ENCODE measurements around the gene INAFM2. TPM values are rescaled to one million over a fixed set of nuclear protein-coding genes. Genes with fewer than 3 reads are reported as not detected.

The INAFM2 gene
- total RNA-seq, 1 donor from 2014 or later: 18.2 TPM

GRCh38 chr15:40345867-40346578, 22.5 kb downstream of the INAFM2 start:
- no peaks in the 10 kb centered on the region for H3K9me3 Mint-ChIP-seq
- H3K4me1 Mint-ChIP-seq: peaks cover 12% of the 10 kb centered on the region

GRCh38 chr15:40346579-40347558, 23.4 kb downstream of the INAFM2 start:
- Histone ChIP-seq H3F3A (ENCODE audit: low read depth) (no peaks in the 10 kb centered on the region), H3K27ac (no peak overlapping the region), H4K20me1 (ENCODE audit: low read depth) (no peaks in the 10 kb centered on the region), H3K4me3 (no peak overlapping the region), H3K79me2 (ENCODE audit: low read depth) (no peaks in the 10 kb centered on the region), H3K36me3 (no peaks in the 10 kb centered on the region), H2AFZ (replicated peaks) (no peak overlapping the region), H3K27me3 (no peaks in the 10 kb centered on the region), H3K4me2 (no peak overlapping the region), H3K9me3 (ENCODE audit: low read depth) (no peaks in the 10 kb centered on the region), H3K4me1 (no peaks in the 10 kb centered on the region), H3K9ac (no peak overlapping the region)
- TF ChIP-seq CTCF (IDR thresholded peaks at IDR 0.05) (no peak), EZH2 (IDR thresholded peaks at IDR 0.05) (no peak), EZH2phosphoT487 (IDR thresholded peaks at IDR 0.05) (no peak)
- Mint-ChIP-seq H3K4me1 (peaks cover 9% of the 10 kb centered on the region), H3K36me3 (no peaks in the 10 kb centered on the region), H3K9me3 (no peaks in the 10 kb centered on the region), H3K27me3 (ENCODE audit: insufficient read depth, low read depth) (peaks cover 26% of the 10 kb centered on the region), H3K27ac (peak overlapping the region; percentile 57), H3K4me3 (no peak overlapping the region)
- DNase-seq (ENCODE audit: low spot score): no peak

More at GRCh38 chr15:40345867-40346578, 22.5 kb downstream of the INAFM2 start:
- Histone ChIP-seq H2AFZ (replicated peaks) (no peak overlapping the region), H3K4me1 (peaks cover 1% of the 10 kb centered on the region), H3K9me3 (ENCODE audit: low read depth) (no peaks in the 10 kb centered on the region), H3K36me3 (no peaks in the 10 kb centered on the region), H3K4me3 (no peak overlapping the region), H3K27ac (no peak overlapping the region), H4K20me1 (ENCODE audit: low read depth) (no peaks in the 10 kb centered on the region), H3K9ac (no peak overlapping the region), H3K79me2 (ENCODE audit: low read depth) (no peaks in the 10 kb centered on the region), H3K27me3 (no peaks in the 10 kb centered on the region), H3K4me2 (no peak overlapping the region), H3F3A (ENCODE audit: low read depth) (no peaks in the 10 kb centered on the region)
- no peak for DNase-seq (ENCODE audit: low spot score)
- Mint-ChIP-seq H3K27me3 (ENCODE audit: insufficient read depth, low read depth) (peaks cover 26% of the 10 kb centered on the region), H3K27ac (no peak overlapping the region), H3K36me3 (no peaks in the 10 kb centered on the region), H3K4me3 (no peak overlapping the region)
- TF ChIP-seq CTCF (IDR thresholded peaks at IDR 0.05) (no peak), EZH2 (IDR thresholded peaks at IDR 0.05) (no peak), EZH2phosphoT487 (IDR thresholded peaks at IDR 0.05) (no peak)

- Histone ChIP-seq H3K79me2 (ENCODE audit: low read depth) (no peaks in the 10 kb centered on the region), H3K27me3 (no peaks in the 10 kb centered on the region), H3K9me3 (ENCODE audit: low read depth) (no peaks in the 10 kb centered on the region), H3K27ac (no peak overlapping the region), H3K4me2 (no peak overlapping the region), H3K36me3 (no peaks in the 10 kb centered on the region), H3K9ac (no peak overlapping the region), H3F3A (ENCODE audit: low read depth) (no peaks in the 10 kb centered on the region), H2AFZ (replicated peaks) (no peak overlapping the region), H3K4me3 (no peak overlapping the region), H4K20me1 (ENCODE audit: low read depth) (no peaks in the 10 kb centered on the region), H3K4me1 (no peaks in the 10 kb centered on the region)
- Mint-ChIP-seq H3K27me3 (ENCODE audit: insufficient read depth, low read depth) (peaks cover 26% of the 10 kb centered on the region), H3K36me3 (no peaks in the 10 kb centered on the region), H3K9me3 (no peaks in the 10 kb centered on the region), H3K4me3 (no peak overlapping the region), H3K27ac (no peak overlapping the region), H3K4me1 (peaks cover 9% of the 10 kb centered on the region)
- no peak for DNase-seq (ENCODE audit: low spot score)
- TF ChIP-seq CTCF (IDR thresholded peaks at IDR 0.05) (no peak), EZH2 (IDR thresholded peaks at IDR 0.05) (no peak), EZH2phosphoT487 (IDR thresholded peaks at IDR 0.05) (no peak)
Measured at GRCh38 chr15:40347559-40348473, 24.3 kb downstream of the INAFM2 start.
